HepG2 (cell line): Measurements from ENCODE around the gene PHYHIPL.

Source experiments
- BCL6 ChIP-seq: IDR thresholded peaks from 2 replicates; pipeline ENCODE4 v1.6.1; 2016; ENCODE audit warnings: missing genetic modification reagents, missing compliant biosample characterization
- ELF3 ChIP-seq: IDR thresholded peaks from 2 replicates; pipeline ENCODE4 v1.6.1; 2016; ENCODE audit warnings: missing genetic modification reagents, missing compliant biosample characterization
- FOSL2 ChIP-seq: sonication (generic); formaldehyde crosslinking; IDR thresholded peaks from 2 replicates; pipeline ENCODE4 v1.4.0; 2020; ENCODE audit warnings: missing genetic modification reagents
- MYC ChIP-seq: sonication (generic); formaldehyde crosslinking; IDR thresholded peaks from 2 replicates; pipeline ENCODE4 v1.9.0; 2021; ENCODE audit warnings: missing genetic modification reagents, borderline replicate concordance
- NFYC ChIP-seq: IDR thresholded peaks from 2 replicates; pipeline ENCODE4 v1.6.1; 2016; ENCODE audit warnings: missing genetic modification reagents, missing compliant biosample characterization
- POLR2AphosphoS5 ChIP-seq: IDR thresholded peaks from 2 replicates; pipeline ENCODE4 v1.6.1; 2012; ENCODE audit warnings: low read depth, low read length
- TCF12 ChIP-seq, 2 experiments: fragments of 450-650 bp in 1 of 2; sonication (generic) in 1 of 2; formaldehyde crosslinking in 1 of 2; IDR thresholded peaks; 2 replicates each; pipeline versions ENCODE4 v1.6.1 to v1.8.0; 2017 to 2022; ENCODE audit warnings: antibody characterized with exemption in 1 of 2, mild to moderate bottlenecking in 1 of 2, missing genetic modification reagents in 1 of 2, moderate library complexity in 1 of 2
- TF ChIP-seq, protein P1 (sequence below): sonication (generic); formaldehyde crosslinking; IDR thresholded peaks from 2 replicates; pipeline ENCODE4 v1.4.0; 2020; ENCODE audit warnings: missing genetic modification reagents, borderline replicate concordance
- TF ChIP-seq, protein P2 (sequence below): sonication (generic); formaldehyde crosslinking; IDR thresholded peaks from 2 replicates; pipeline ENCODE4 v1.4.0; 2020; ENCODE audit warnings: missing genetic modification reagents
- TF ChIP-seq, protein P3 (sequence below), 2 experiments: sonication (generic) in 1 of 2; formaldehyde crosslinking in 1 of 2; IDR thresholded peaks; 2 replicates each; pipeline versions ENCODE4 v1.4.0 to v1.6.1; 2018 to 2020; ENCODE audit warnings: missing genetic modification reagents in 2 of 2, borderline replicate concordance in 1 of 2, low read depth in 1 of 2, mild to moderate bottlenecking in 1 of 2, missing biosample characterization in 1 of 2
- TF ChIP-seq, protein P4 (sequence below): sonication (generic); formaldehyde crosslinking; IDR thresholded peaks from 2 replicates; pipeline ENCODE4 v1.4.0; 2020; ENCODE audit warnings: missing genetic modification reagents, borderline replicate concordance

DNA sequence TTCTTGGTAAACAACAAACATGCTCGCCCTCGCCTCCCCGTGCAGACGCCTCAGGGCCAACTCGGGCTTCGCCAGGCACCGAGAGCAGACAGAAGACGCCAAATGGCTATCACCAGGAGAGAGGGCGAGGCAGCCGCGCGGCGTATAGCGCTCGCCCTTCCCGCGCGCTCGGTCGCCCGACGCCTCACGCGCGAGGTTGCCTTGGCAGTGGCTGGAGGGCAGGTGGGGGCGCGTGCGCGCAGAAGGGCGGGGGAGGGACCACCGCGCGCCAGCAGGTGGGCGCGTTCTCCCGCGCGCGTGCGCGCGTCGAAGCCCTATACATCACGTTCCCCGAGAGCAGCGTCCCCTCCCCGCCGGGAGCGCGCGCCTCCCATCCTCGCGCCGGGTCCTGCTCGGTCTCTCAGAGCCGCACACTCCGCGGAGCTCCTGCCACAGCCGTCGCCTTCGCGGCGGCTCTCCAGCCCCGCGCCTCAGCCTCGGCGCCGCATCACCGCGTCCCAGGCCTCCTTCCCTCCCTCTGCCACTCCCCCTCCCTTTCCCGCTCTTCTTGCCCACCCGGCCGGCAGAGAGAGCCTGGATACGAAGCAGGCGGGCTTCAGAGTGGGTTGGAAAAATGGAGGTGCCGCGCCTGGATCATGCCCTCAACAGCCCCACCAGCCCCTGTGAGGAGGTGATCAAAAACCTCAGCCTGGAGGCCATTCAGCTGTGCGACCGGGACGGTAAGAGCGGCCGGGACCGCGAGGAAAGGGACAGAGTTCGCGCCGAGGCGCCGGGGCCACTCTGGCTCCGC, at the start of gene PHYHIPL:
- TF ChIP-seq BCL6 (CRISPR knock-in tag) (peak; percentile 8; the same call in 1 of the 2 replicates), NFYC (CRISPR knock-in tag) (no peak), ELF3 (CRISPR knock-in tag) (peak; percentile 57; the same call in 1 of the 2 replicates), FOSL2 (peak; percentile 4; the same call in 1 of the 2 replicates), POLR2AphosphoS5 (peak; percentile 63), MYC (CRISPR knock-in tag) (peak; percentile 90), TCF12 (IDR thresholded peaks at IDR 0.05) (no peak), TCF12 (CRISPR knock-in tag; IDR thresholded peaks at IDR 0.05) (no peak)
- TF ChIP-seq, protein P1, sequence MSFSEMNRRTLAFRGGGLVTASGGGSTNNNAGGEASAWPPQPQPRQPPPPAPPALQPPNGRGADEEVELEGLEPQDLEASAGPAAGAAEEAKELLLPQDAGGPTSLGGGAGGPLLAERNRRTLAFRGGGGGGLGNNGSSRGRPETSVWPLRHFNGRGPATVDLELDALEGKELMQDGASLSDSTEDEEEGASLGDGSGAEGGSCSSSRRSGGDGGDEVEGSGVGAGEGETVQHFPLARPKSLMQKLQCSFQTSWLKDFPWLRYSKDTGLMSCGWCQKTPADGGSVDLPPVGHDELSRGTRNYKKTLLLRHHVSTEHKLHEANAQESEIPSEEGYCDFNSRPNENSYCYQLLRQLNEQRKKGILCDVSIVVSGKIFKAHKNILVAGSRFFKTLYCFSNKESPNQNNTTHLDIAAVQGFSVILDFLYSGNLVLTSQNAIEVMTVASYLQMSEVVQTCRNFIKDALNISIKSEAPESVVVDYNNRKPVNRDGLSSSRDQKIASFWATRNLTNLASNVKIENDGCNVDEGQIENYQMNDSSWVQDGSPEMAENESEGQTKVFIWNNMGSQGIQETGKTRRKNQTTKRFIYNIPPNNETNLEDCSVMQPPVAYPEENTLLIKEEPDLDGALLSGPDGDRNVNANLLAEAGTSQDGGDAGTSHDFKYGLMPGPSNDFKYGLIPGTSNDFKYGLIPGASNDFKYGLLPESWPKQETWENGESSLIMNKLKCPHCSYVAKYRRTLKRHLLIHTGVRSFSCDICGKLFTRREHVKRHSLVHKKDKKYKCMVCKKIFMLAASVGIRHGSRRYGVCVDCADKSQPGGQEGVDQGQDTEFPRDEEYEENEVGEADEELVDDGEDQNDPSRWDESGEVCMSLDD (CRISPR knock-in tag) = no peak
- TF ChIP-seq, protein P2, sequence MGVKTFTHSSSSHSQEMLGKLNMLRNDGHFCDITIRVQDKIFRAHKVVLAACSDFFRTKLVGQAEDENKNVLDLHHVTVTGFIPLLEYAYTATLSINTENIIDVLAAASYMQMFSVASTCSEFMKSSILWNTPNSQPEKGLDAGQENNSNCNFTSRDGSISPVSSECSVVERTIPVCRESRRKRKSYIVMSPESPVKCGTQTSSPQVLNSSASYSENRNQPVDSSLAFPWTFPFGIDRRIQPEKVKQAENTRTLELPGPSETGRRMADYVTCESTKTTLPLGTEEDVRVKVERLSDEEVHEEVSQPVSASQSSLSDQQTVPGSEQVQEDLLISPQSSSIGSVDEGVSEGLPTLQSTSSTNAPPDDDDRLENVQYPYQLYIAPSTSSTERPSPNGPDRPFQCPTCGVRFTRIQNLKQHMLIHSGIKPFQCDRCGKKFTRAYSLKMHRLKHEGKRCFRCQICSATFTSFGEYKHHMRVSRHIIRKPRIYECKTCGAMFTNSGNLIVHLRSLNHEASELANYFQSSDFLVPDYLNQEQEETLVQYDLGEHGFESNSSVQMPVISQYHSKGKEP = no peak
- TF ChIP-seq, protein P3, sequence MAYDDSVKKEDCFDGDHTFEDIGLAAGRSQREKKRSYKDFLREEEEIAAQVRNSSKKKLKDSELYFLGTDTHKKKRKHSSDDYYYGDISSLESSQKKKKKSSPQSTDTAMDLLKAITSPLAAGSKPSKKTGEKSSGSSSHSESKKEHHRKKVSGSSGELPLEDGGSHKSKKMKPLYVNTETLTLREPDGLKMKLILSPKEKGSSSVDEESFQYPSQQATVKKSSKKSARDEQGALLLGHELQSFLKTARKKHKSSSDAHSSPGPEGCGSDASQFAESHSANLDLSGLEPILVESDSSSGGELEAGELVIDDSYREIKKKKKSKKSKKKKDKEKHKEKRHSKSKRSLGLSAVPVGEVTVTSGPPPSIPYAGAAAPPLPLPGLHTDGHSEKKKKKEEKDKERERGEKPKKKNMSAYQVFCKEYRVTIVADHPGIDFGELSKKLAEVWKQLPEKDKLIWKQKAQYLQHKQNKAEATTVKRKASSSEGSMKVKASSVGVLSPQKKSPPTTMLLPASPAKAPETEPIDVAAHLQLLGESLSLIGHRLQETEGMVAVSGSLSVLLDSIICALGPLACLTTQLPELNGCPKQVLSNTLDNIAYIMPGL (CRISPR knock-in tag; IDR thresholded peaks at IDR 0.05; ENCODE audit: borderline replicate concordance in 1 of 2, low read depth in 1 of 2) = peak; percentile 2 to 17; a peak in 1 of 4 replicates
- TF ChIP-seq, protein P4, sequence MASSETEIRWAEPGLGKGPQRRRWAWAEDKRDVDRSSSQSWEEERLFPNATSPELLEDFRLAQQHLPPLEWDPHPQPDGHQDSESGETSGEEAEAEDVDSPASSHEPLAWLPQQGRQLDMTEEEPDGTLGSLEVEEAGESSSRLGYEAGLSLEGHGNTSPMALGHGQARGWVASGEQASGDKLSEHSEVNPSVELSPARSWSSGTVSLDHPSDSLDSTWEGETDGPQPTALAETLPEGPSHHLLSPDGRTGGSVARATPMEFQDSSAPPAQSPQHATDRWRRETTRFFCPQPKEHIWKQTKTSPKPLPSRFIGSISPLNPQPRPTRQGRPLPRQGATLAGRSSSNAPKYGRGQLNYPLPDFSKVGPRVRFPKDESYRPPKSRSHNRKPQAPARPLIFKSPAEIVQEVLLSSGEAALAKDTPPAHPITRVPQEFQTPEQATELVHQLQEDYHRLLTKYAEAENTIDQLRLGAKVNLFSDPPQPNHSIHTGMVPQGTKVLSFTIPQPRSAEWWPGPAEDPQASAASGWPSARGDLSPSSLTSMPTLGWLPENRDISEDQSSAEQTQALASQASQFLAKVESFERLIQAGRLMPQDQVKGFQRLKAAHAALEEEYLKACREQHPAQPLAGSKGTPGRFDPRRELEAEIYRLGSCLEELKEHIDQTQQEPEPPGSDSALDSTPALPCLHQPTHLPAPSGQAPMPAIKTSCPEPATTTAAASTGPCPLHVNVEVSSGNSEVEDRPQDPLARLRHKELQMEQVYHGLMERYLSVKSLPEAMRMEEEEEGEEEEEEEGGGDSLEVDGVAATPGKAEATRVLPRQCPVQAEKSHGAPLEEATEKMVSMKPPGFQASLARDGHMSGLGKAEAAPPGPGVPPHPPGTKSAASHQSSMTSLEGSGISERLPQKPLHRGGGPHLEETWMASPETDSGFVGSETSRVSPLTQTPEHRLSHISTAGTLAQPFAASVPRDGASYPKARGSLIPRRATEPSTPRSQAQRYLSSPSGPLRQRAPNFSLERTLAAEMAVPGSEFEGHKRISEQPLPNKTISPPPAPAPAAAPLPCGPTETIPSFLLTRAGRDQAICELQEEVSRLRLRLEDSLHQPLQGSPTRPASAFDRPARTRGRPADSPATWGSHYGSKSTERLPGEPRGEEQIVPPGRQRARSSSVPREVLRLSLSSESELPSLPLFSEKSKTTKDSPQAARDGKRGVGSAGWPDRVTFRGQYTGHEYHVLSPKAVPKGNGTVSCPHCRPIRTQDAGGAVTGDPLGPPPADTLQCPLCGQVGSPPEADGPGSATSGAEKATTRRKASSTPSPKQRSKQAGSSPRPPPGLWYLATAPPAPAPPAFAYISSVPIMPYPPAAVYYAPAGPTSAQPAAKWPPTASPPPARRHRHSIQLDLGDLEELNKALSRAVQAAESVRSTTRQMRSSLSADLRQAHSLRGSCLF = no peak
